Measurements from ENCODE around the gene PTPRN2.

The PTPRN2 gene

DNA sequence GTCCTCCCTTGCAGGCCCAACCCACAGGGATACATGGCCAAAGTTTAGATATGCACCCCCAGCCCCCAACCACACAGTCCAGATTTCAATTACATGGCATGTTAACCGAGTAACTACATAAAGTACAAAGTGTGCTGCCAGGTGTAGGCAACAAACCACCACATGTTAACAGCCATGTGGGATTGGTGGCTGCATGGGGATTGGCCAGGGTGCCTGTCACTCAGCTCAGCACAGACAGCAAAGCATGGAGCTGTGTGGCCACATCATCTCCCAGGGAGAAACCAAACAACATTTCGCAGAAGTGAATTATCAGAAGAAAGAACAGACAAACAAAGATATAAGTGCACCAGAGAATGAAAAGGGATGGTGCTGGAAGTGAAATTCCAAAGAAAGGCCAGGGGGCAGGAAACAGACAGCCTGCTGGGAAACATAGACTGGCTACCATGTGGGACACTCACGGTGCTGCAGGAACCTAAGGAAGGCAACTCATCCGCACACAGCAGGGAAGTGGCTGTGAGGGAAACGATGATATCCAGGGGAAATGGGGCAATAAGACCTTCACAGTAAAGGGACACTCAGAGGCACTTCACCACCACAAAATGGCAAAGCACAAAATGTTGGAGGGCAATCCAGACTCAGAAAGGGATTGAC is 171.2 kb downstream of the PTPRN2 start:
- in situ Hi-C loops (cut with MboI; ENCODE audit: low sequenced_read_pairs, unreplicated experiment): no loop called here
- DNase-seq (ENCODE audit: low spot score): no peak
- TF ChIP-seq, protein P1, sequence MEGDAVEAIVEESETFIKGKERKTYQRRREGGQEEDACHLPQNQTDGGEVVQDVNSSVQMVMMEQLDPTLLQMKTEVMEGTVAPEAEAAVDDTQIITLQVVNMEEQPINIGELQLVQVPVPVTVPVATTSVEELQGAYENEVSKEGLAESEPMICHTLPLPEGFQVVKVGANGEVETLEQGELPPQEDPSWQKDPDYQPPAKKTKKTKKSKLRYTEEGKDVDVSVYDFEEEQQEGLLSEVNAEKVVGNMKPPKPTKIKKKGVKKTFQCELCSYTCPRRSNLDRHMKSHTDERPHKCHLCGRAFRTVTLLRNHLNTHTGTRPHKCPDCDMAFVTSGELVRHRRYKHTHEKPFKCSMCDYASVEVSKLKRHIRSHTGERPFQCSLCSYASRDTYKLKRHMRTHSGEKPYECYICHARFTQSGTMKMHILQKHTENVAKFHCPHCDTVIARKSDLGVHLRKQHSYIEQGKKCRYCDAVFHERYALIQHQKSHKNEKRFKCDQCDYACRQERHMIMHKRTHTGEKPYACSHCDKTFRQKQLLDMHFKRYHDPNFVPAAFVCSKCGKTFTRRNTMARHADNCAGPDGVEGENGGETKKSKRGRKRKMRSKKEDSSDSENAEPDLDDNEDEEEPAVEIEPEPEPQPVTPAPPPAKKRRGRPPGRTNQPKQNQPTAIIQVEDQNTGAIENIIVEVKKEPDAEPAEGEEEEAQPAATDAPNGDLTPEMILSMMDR (IDR thresholded peaks at IDR 0.05; ENCODE audit: borderline replicate concordance, control extremely low read depth, extremely low read depth, insufficient read depth, missing control alignments): no peak

DNA sequence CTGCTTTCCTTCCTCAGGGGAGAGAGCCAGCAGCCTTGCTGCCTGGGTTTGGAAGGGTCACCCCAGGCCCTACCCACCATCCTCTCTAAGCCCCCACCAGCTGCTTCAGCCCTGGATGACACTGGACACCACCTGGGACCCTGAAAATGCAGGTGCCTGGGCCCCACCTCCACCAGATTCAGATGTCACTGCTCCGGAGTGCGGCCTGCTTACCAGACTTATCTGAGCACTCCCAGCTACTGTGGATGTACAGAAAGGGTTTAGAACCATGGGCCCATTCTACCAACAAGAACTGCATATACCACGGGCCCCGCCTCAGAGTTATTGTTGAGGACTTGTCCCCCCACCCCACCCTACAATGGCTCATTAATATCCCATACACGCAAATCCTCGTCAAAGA is 172.3 kb downstream of the PTPRN2 start:
- in situ Hi-C loops (cut with MboI; ENCODE audit: low sequenced_read_pairs, unreplicated experiment): no loop called here
- TF ChIP-seq, protein P1 (IDR thresholded peaks at IDR 0.05; ENCODE audit: borderline replicate concordance, control extremely low read depth, extremely low read depth, insufficient read depth, missing control alignments): no peak
- no peak for DNase-seq (ENCODE audit: low spot score)

DNA sequence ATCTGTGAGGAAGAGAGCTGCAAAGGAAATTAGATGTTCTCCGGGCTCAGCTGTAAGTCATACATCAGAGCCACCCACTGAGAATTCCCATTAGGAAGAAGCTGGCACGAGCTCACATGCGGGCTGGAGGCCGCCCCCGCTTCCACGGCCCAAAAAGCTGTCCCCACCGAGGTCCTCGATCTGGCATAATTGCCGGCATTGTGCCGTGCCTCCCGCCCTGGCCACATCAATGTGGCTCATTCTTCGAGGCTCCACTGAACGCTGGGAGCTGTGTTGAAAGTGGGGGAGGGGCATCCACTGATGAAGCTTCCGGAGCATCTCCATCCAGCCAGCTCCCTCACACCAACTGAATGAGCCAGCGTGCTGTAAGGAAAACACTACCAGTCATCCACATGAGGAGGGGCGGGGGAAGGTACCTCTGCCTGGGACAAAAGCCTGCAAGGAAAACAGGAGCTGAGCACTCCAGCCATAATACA is 173.1 kb downstream of the PTPRN2 start:
- no peak for DNase-seq (ENCODE audit: low spot score)
- in situ Hi-C loops (cut with MboI; ENCODE audit: low sequenced_read_pairs, unreplicated experiment): no loop called here
- TF ChIP-seq, protein P1 (IDR thresholded peaks at IDR 0.05; ENCODE audit: borderline replicate concordance, control extremely low read depth, extremely low read depth, insufficient read depth, missing control alignments): no peak

DNA sequence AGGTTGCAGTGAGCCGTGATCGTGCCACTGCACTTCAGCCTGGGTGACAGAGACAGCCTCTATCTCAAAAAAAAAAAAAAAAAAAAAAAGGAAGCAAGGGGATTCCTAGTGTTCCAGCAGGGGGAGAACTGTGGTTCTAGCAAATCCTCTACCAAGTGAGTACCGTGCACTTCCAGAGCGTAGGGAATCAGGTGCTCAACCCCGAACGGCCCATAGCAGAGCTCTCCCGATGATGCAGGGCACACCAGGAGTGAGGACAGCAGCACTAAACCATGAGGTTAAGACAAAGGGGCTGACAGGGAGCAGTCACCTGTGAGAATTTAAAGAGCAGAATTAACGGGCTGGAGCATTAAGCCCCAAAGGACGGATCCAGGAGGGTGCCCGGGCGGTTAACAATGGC is 173.6 kb downstream of the PTPRN2 start:
- no peak for DNase-seq (ENCODE audit: low spot score)
- in situ Hi-C loops (cut with MboI; ENCODE audit: low sequenced_read_pairs, unreplicated experiment): no loop called here
- TF ChIP-seq, protein P1 (IDR thresholded peaks at IDR 0.05; ENCODE audit: borderline replicate concordance, control extremely low read depth, extremely low read depth, insufficient read depth, missing control alignments): no peak

DNA sequence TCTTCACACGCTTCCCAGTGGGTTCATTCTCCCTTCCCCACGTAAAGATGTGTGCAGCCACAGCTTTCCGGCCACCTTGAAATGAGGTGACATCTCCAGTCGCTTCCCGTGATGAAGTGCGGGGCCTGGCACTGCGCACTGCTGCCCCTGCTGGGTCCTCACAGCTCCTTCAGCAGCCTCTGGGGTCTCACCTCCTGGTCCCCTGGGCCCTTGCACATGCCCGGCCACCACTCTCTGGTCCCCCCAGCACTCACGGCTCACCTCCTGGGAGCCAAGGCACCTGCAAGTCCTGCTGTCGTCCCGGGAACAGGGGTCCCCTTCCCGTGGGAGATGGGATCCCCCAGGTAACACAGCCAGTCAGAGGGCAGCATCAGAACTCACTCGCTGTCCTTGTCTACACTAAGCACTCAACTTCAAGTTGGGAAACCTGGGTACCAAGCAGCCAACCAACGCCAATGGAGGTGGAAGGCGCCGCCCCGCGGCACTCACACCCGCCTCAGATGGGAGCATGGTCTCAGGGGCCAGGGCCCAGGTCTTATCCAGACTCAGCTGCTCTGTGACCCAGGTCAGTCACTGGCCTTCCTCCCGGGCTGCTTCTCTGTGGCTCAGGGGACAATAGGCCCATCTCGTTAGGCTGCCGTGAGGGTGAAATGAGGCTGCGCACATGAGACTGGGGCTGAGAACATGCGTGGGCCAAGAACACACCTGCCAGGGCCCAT is 176.2 kb downstream of the PTPRN2 start:
- no peak for DNase-seq (ENCODE audit: low spot score)
- in situ Hi-C loops (cut with MboI; ENCODE audit: low sequenced_read_pairs, unreplicated experiment): no loop called here
- TF ChIP-seq, protein P1 (IDR thresholded peaks at IDR 0.05; ENCODE audit: borderline replicate concordance, control extremely low read depth, extremely low read depth, insufficient read depth, missing control alignments): no peak

DNA sequence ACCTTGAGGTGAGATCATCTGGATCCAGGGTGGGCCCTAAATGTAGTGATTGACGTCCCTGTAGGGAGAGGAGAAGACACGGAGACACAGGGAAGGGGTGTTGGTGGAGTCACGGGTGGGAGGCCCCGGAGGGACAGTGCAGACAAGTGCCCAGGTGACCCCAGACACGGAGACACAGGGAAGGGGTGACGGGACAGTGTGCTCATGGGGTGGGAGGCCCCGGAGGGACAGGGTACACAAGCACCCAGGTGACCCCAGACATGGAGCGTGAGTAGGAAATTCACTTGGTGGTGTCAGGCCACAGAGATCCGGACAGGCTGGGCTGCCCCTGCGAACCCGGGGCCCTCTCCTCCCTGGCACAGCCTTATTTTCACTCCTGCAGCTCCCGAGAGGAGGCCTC is 176.9 kb downstream of the PTPRN2 start:
- in situ Hi-C loops (cut with MboI; ENCODE audit: low sequenced_read_pairs, unreplicated experiment): no loop called here
- TF ChIP-seq, protein P1 (IDR thresholded peaks at IDR 0.05; ENCODE audit: borderline replicate concordance, control extremely low read depth, extremely low read depth, insufficient read depth, missing control alignments): no peak
- no peak for DNase-seq (ENCODE audit: low spot score)
